ENCODE results near the gene SLC37A4. TPM values are rescaled to one million over a fixed set of nuclear protein-coding genes. Genes with fewer than 3 reads are reported as not detected.
A peak's percentile ranks its signal among the peaks of the same experiment; 100 is the strongest.
"Not testable (repeated sequence)": the region's sequence is repeated elsewhere in the genome, so short reads cannot be mapped to it uniquely, and the experiment has no call there.

SLC37A4 gene
- total RNA-seq, 1 donor from 2014 or later: 7.7 TPM

GRCh38 chr11:119019996-119020395, 10.7 kb downstream of the SLC37A4 start:
- DNase-seq (ENCODE audit: low spot score in 2 of 2) (no peak), FAIRE-seq (no peak)

GRCh38 chr11:119018074-119018938, 12.4 kb downstream of the SLC37A4 start, which contains the start of the genes RPS25 and TRAPPC4:
RPS25 (minus strand) TSS chr11:119018343; CDS start chr11:119018284, 59 bp downstream.
TRAPPC4 (plus strand) TSS chr11:119018766; CDS start chr11:119018796, 30 bp downstream.
- FAIRE-seq (no peak), DNase-seq (ENCODE audit: low spot score in 2 of 2) (peak; percentile 84 to 95)

- FAIRE-seq; DNase-seq (ENCODE audit: low spot score in 2 of 2): not testable (repeated sequence)
Measured at GRCh38 chr11:119017377-119017776, 13.3 kb downstream of the SLC37A4 start.

GRCh38 chr11:119016216-119017009, 14.3 kb downstream of the SLC37A4 start:
- DNase-seq (ENCODE audit: low spot score in 2 of 2) (no peak), FAIRE-seq (no peak)

- FAIRE-seq (no peak), DNase-seq (ENCODE audit: low spot score in 2 of 2) (no peak)
Measured at GRCh38 chr11:119015054-119015611, 15.5 kb downstream of the SLC37A4 start.

- no peak for DNase-seq (ENCODE audit: low spot score in 2 of 2)
- no peak for FAIRE-seq
Measured at GRCh38 chr11:119014209-119014924, 16.3 kb downstream of the SLC37A4 start.

- DNase-seq (ENCODE audit: low spot score in 2 of 2) (no peak), FAIRE-seq (no peak)
Measured at GRCh38 chr11:119012629-119013170, 18.0 kb downstream of the SLC37A4 start.

GRCh38 chr11:119011476-119012053, 19.1 kb downstream of the SLC37A4 start:
- FAIRE-seq (no peak), DNase-seq (ENCODE audit: low spot score in 2 of 2) (no peak)

- no peak for FAIRE-seq
Measured at GRCh38 chr11:119006656-119007055, 24.0 kb downstream of the SLC37A4 start.

GRCh38 chr11:119000906-119001305, 29.8 kb downstream of the SLC37A4 start:
- FAIRE-seq (no peak), DNase-seq (ENCODE audit: low spot score in 2 of 2) (no peak)

More at GRCh38 chr11:119006656-119007055, 24.0 kb downstream of the SLC37A4 start:
- no peak for DNase-seq (ENCODE audit: low spot score in 2 of 2)

- no peak for FAIRE-seq
- no peak for DNase-seq (ENCODE audit: low spot score in 2 of 2)
Measured at GRCh38 chr11:118998822-118999221, 31.9 kb downstream of the SLC37A4 start.

- FAIRE-seq (no peak), DNase-seq (ENCODE audit: low spot score in 2 of 2) (no peak)
Measured at GRCh38 chr11:118998388-118998717, 32.3 kb downstream of the SLC37A4 start.

GRCh38 chr11:118997627-118998387, 32.9 kb downstream of the SLC37A4 start, which contains the start of gene CENATAC:
CENATAC (plus strand) TSS chr11:118998138; CDS start chr11:118998198, 60 bp downstream.
- no peak for FAIRE-seq
- DNase-seq (ENCODE audit: low spot score in 2 of 2): peak; percentile 95 to 98

GRCh38 chr11:118996926-118997626, 33.6 kb downstream of the SLC37A4 start:
- no peak for DNase-seq (ENCODE audit: low spot score in 2 of 2)
- no peak for FAIRE-seq

GRCh38 chr11:118991486-118992038, 39.1 kb downstream of the SLC37A4 start:
- DNase-seq (ENCODE audit: low spot score in 2 of 2); FAIRE-seq: not testable (repeated sequence)

GRCh38 chr11:118988280-118988679, 42.4 kb downstream of the SLC37A4 start:
- FAIRE-seq (no peak), DNase-seq (ENCODE audit: low spot score in 2 of 2) (no peak)

- FAIRE-seq: no peak
- no peak for DNase-seq (ENCODE audit: low spot score in 2 of 2)
Measured at GRCh38 chr11:118984825-118985224, 45.9 kb downstream of the SLC37A4 start.

- not testable (repeated sequence) for FAIRE-seq; DNase-seq (ENCODE audit: low spot score in 2 of 2)
Measured at GRCh38 chr11:118984337-118984736, 46.3 kb downstream of the SLC37A4 start.

Measured in frontal cortex (tissue), 4 donors.